Activated CD4-positive, alpha-beta T cell treated with anti-CD3 and anti-CD28 coated beads, Interleukin-2, amount 50 U/mL, for 1 hour (primary cell): Measurements from ENCODE around the gene ZNF732.
"Not testable (repeated sequence)": the region's sequence is repeated elsewhere in the genome, so short reads cannot be mapped to it uniquely, and the experiment has no call there.

Experiments used
- DNase-seq: peaks from one replicate; pipeline ENCODE4 v3.0.0-alpha.2; 2020

The ZNF732 gene

DNA sequence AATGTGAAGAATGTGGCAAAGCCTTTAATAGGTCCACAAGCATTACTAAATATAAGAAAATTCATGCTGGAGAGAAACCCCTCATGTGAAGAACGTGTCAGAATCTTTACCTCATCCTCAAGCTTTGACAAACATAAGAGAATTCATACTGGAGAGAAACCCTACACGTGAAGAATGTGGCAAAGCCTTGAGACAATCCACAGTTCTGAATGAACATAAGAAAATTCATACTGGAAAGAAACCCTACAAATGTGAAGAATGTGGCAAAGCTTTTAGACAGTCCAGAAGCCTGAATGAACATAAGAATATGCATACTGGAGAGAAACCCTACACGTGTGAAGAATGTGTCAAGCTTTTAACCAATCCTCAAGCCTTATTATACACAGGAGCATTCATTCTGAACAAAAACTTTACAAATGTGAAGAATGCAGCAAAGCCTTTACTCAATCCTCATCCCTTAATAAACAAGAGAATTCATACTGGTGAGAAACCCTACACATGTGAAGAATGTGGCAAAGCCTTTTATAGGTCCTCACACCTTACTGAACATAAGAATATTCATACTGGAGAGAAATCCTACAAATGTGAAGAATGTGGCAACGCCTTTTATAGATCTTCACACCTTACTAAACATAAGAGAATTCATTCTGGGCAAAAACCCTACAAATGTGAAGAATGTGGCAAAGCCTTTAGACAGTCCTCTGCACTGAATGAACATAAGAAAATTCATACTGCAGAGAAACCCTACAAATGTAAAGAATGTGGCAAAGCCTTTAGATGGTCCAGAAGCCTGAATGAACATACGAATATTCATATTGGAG lies 51.1 kb downstream of the ZNF732 start:
- no peak for DNase-seq

DNA sequence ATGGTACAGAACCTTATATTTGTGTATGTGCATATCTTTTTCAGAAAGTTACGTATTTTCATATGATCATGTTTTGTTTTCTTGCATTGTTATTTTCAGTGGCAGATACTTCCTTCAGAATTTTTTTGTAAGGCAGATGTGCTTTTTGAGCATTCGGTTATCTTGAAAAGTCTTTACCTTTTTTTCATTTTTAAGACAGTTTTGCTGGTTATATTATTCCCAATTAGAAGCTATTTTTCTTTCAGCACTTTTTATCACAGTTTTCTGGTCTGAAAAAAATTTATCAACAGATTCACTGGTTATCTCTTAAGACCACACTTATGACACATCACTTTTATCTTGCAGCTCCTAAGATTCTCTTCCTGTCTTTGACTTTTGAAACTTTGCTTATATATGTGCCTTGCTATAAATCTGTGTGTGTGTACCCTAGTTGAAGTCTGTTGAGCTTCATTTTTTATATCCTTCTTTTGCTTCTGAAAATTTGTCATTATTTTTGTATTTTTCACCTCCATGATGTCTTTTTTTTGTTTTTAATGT lies 53.1 kb downstream of the ZNF732 start:
- DNase-seq, result no peak

GRCh38 chr4:244471-244870 lies 60.8 kb downstream of the ZNF732 start:
- DNase-seq, result peak; percentile 48

GRCh38 chr4:243426-243825 lies 61.8 kb downstream of the ZNF732 start:
- DNase-seq, result no peak

- DNase-seq, result peak; percentile 58
Observed at GRCh38 chr4:242121-242848, 63.0 kb downstream of the ZNF732 start.

DNA sequence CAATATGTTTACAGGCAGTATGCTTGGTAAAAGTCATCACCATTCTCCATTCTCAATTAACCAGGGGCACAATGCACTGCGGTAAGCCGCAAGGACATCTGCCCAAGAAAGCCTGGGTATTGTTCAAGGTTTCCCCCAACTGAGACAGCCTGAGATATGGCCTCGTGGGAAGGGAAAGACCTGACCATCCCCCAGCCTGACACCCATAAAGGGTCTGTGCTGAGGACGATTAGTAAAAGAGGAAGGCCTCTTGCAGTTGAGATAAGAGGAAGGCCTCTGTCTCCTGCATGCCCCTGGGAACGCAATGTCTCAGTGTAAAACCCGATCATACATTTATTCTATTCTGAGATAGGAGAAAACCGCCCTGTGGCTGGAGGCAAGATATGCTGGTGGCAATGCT lies 63.9 kb downstream of the ZNF732 start:
- not testable (repeated sequence) for DNase-seq

DNA sequence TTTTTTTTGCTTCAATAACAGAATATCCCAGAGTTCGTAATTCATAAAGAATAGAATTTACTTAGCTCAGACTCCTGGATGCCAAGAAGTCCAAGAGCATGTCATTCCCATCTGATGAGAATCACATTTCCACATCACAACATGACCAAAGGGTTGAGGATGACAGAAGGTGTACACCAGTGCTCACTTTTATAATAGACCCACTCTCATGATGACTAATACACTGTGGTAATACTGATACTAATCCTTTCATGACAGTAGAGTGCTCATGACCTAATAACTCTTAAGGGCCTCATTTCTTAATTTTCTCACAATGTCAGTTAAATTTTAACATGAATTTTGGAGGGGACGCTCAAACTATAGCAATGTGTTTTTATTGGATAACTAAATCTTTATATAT lies 69.2 kb downstream of the ZNF732 start:
- no peak for DNase-seq

- no peak for DNase-seq
Observed at GRCh38 chr4:234178-234577, 71.1 kb downstream of the ZNF732 start.

DNA sequence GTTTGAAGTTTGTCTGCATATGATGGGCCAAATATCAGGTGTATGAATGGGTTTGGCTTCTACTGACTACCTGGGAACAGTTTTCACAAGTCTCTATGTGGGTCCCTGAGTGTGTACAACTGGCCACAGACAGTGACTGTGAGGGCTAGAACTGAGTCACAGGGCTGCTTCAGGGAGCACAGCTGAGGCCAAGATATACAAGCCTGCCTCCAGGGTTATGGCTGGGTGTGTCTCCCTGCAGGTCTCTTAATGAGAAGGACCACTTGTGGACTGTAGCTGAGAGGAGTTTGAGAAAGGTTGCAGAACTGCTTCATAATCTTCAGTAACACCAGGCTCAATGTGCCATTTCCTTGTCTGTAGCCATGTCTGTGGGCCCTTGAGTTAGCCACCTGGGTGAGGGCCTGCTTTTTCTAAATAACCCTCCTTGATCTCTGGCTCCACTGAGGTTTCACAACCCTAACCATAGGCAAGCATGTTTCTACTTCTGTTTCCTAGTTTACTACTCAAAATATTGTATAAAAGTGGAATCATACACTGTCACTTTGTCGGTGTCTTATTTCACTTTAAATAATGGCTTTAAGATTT lies 81.3 kb downstream of the ZNF732 start:
- no peak for DNase-seq
